Suprapubic skin (tissue), 4 donors: ENCODE data around the gene IL1RAP.

Experiments
- EP300 ChIP-seq: sonication (generic); formaldehyde crosslinking; IDR thresholded peaks from one replicate; pipeline ENCODE4 v1.6.1; 2017; ENCODE audit warnings: antibody characterized with exemption
- POLR2A ChIP-seq, 2 donors: fragments of 450-650 bp; IDR thresholded peaks; one replicate each; pipeline ENCODE4 v1.6.1; 2017; ENCODE audit warnings: antibody characterized with exemption in 2 of 2, mild to moderate bottlenecking in 2 of 2, moderate library complexity in 2 of 2
- POLR2AphosphoS5 ChIP-seq, 3 donors: sonication (generic); formaldehyde crosslinking; IDR thresholded peaks; one replicate each; pipeline ENCODE4 v1.6.1; 2017; ENCODE audit warnings: antibody characterized with exemption in 3 of 3
- TF ChIP-seq, protein P1 (sequence below), 2 donors: fragments of 200-600 bp in 1 of 2; fragments of 450-650 bp in 1 of 2; sonication (generic) in 1 of 2; IDR thresholded peaks; one replicate each; pipeline ENCODE4 v1.5.1; 2016 to 2019; ENCODE audit warnings: antibody characterized with exemption in 2 of 2, mild to moderate bottlenecking in 1 of 2, moderate library complexity in 1 of 2

DNA sequence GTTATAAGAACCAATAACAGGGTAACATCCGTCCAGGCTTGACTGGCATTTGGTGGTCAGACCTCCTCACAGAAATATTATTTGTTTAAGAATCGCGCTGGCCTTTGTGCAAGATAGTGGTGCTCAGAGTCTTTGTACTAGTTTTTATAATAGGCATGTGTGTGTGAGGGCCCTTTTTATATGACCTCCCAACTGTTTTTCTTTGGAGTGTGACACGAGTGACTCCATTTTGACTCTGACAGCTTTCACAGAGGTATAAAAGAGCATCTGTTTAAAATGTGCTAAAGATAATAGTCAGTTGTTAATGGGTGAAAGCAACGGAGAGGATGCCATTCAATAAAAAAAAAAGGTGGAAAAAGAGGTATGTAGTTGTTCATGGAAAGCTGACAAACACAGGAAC is 110.4 kb downstream of the IL1RAP start:
- TF ChIP-seq, protein P1, sequence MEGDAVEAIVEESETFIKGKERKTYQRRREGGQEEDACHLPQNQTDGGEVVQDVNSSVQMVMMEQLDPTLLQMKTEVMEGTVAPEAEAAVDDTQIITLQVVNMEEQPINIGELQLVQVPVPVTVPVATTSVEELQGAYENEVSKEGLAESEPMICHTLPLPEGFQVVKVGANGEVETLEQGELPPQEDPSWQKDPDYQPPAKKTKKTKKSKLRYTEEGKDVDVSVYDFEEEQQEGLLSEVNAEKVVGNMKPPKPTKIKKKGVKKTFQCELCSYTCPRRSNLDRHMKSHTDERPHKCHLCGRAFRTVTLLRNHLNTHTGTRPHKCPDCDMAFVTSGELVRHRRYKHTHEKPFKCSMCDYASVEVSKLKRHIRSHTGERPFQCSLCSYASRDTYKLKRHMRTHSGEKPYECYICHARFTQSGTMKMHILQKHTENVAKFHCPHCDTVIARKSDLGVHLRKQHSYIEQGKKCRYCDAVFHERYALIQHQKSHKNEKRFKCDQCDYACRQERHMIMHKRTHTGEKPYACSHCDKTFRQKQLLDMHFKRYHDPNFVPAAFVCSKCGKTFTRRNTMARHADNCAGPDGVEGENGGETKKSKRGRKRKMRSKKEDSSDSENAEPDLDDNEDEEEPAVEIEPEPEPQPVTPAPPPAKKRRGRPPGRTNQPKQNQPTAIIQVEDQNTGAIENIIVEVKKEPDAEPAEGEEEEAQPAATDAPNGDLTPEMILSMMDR (IDR thresholded peaks at IDR 0.05): no peak
- TF ChIP-seq POLR2A (IDR thresholded peaks at IDR 0.05) (no peak), EP300 (no peak), POLR2AphosphoS5 (IDR thresholded peaks at IDR 0.05) (no peak)
